GM18873 (cell line): ENCODE results near the gene ESPL1.
A peak's percentile ranks its signal among the peaks of the same experiment; 100 is the strongest.

Experiments used
- ATAC-seq: cut with Tn5 transposase; IDR thresholded peaks from one replicate; pipeline ENCODE4 v1.9.1; 2021; ENCODE audit warnings: mild to moderate bottlenecking, moderate library complexity, moderate number of reproducible peaks; ENCODE audit not compliant: unreplicated experiment, low FRiP score

ESPL1 gene

GRCh38 chr12:53255996-53256395 lies 12.1 kb upstream of the ESPL1 start:
- no peak for ATAC-seq

- no peak for ATAC-seq
Measured at GRCh38 chr12:53258541-53259539, 9.3 kb upstream of the ESPL1 start.

- no peak for ATAC-seq
Measured at GRCh38 chr12:53259891-53260290, 8.2 kb upstream of the ESPL1 start.

GRCh38 chr12:53265783-53266182 lies 2.3 kb upstream of the ESPL1 start:
- no peak for ATAC-seq

GRCh38 chr12:53267306-53267998 lies 647 bp upstream of the ESPL1 start:
- no peak for ATAC-seq

GRCh38 chr12:53268630-53269562 lies 797 bp downstream of the ESPL1 start:
- no peak for ATAC-seq

- ATAC-seq = no peak
Measured at GRCh38 chr12:53274445-53274844, 6.3 kb downstream of the ESPL1 start.

- no peak for ATAC-seq
Measured at GRCh38 chr12:53276511-53276910, 8.4 kb downstream of the ESPL1 start.

GRCh38 chr12:53277981-53278380 lies 9.9 kb downstream of the ESPL1 start:
- ATAC-seq = no peak

- no peak for ATAC-seq
Measured at GRCh38 chr12:53279283-53279869, 11.3 kb downstream of the ESPL1 start.

GRCh38 chr12:53279888-53280498 lies 11.9 kb downstream of the ESPL1 start:
- ATAC-seq = no peak

GRCh38 chr12:53286448-53286847 lies 18.3 kb downstream of the ESPL1 start:
- no peak for ATAC-seq

GRCh38 chr12:53287741-53288216 lies 19.7 kb downstream of the ESPL1 start:
- ATAC-seq = no peak

GRCh38 chr12:53288322-53288721 lies 20.2 kb downstream of the ESPL1 start:
- no peak for ATAC-seq

- ATAC-seq = no peak
Measured at GRCh38 chr12:53289891-53290290, 21.8 kb downstream of the ESPL1 start.

GRCh38 chr12:53290661-53291060 lies 22.6 kb downstream of the ESPL1 start:
- ATAC-seq = no peak

- no peak for ATAC-seq
Measured at GRCh38 chr12:53292426-53292825, 24.3 kb downstream of the ESPL1 start.

- ATAC-seq = peak; percentile 81
Measured at GRCh38 chr12:53295070-53295890, 27.2 kb downstream of the ESPL1 start, which contains the start of gene PFDN5. Gene PFDN5, plus strand, starts transcription at chr12:53295542. Its CDS starts 26 bp downstream, at chr12:53295568.

- ATAC-seq = no peak
Measured at GRCh38 chr12:53295891-53296219, 27.8 kb downstream of the ESPL1 start.
